Measurements from ENCODE around the gene ANKRD31.

Gene ANKRD31

GRCh38 chr5:75023368-75024159 is 213.1 kb downstream of the ANKRD31 start:
- peak; percentile 34 for DNase-seq

GRCh38 chr5:75021800-75022199 is 214.9 kb downstream of the ANKRD31 start:
- no peak for DNase-seq

- DNase-seq, result no peak
Measured at GRCh38 chr5:75021219-75021618, 215.5 kb downstream of the ANKRD31 start.

- DNase-seq, result no peak
Measured at GRCh38 chr5:75020016-75020656, 216.5 kb downstream of the ANKRD31 start.

- no peak for DNase-seq
Measured at GRCh38 chr5:75018805-75019587, 217.7 kb downstream of the ANKRD31 start.
